ENCODE measurements around the gene CCDC43. TPM values are rescaled to one million over a fixed set of nuclear protein-coding genes. Genes with fewer than 3 reads are reported as not detected.

Gene CCDC43
- total RNA-seq, 1 experiment from 2014 or later = 33.0 TPM

GRCh38 chr17:44673893-44674292 lies 15.7 kb downstream of the CCDC43 start:
- intact Hi-C loops (cut with micrococcal nuclease) = no loop called here

GRCh38 chr17:44672479-44673093 lies 17.0 kb downstream of the CCDC43 start:
- H3K9me2 ChIP-seq (ENCODE audit: insufficient read depth) = no peaks in the 10 kb centered on the region
- H3K4me1 ChIP-seq (ENCODE audit: control insufficient read depth in 1 of 2, insufficient read depth in 2 of 2, low read length in 2 of 2) = peaks cover 0 to 5% of the 10 kb centered on the region in 2 experiments; a peak in 1 of 4 replicates
- no peaks in the 10 kb centered on the region for H3K27me3 ChIP-seq (ENCODE audit: insufficient read depth, low read length)
- H3K4me3 ChIP-seq (replicated peaks in 1 of 2; ENCODE audit: low read depth in 1 of 2, low read length in 2 of 2) = no peak overlapping the region
- ChIA-PET CTCF (interaction anchor here (1.5 kb wide), 1 partner anchor 18 kb away, joined by 6 read pairs; the partner anchor contains the start of gene CCDC43), RAD21 (ENCODE audit: low non-redundant PET in 1 of 2, low total read pairs in 2 of 2, uncharacterized antibody in 2 of 2, unreplicated experiment in 2 of 2) (interaction anchor here in 1 of 2 experiments (0.7 kb wide), 1 partner anchor 90 kb away, joined by 3 read pairs; no protein-coding TSS in a partner anchor), POLR2A (no interaction called here)
- TF ChIP-seq ELF1 (IDR thresholded peaks at IDR 0.05; ENCODE audit: borderline replicate concordance, low read depth) = no peak
- TF ChIP-seq RAD21 (IDR thresholded peaks at IDR 0.05; ENCODE audit: low read depth) = peak; percentile 66
- TF ChIP-seq CTCF (IDR thresholded peaks at IDR 0.05 in 2 of 3, conservative IDR thresholded peaks at IDR 0.05 in 1 of 3; ENCODE audit: borderline replicate concordance in 1 of 3, insufficient read depth in 1 of 3, low read depth in 2 of 3, low read length in 2 of 3) = peak; percentile 67 to 73 (median 69); a peak in 5 of 6 replicates
- TF ChIP-seq ATF3 (IDR thresholded peaks at IDR 0.05) = peak; percentile 39; the same call in 1 of the 2 replicates
- TF ChIP-seq SP1 (IDR thresholded peaks at IDR 0.05; ENCODE audit: low read depth) = no peak
- no peak for TF ChIP-seq FOSL1 (IDR thresholded peaks at IDR 0.05; ENCODE audit: low read depth)
- TF ChIP-seq POLR2AphosphoS5 (IDR thresholded peaks at IDR 0.05; ENCODE audit: low read depth, low read length) = no peak
- peak; percentile 33; the same call in 1 of the 2 replicates for TF ChIP-seq CEBPB (IDR thresholded peaks at IDR 0.05; ENCODE audit: low read depth)
- TF ChIP-seq MAX (IDR thresholded peaks at IDR 0.05) = no peak
- no peaks in the 10 kb centered on the region for H3K9me3 ChIP-seq (ENCODE audit: control insufficient read depth in 1 of 2, insufficient read depth in 1 of 2, low read depth in 1 of 2, low read length in 2 of 2)
- ATAC-seq (no peak), DNase-seq (ENCODE audit: low read depth, low spot score) (peak; percentile 18)
- intact Hi-C loops (cut with micrococcal nuclease) = loop anchor here (1.0 kb wide), 1 partner anchor 139 kb away; no protein-coding TSS in a partner anchor
- BruUV-seq (replicated peaks) = no TSS peak
- no peaks in the 10 kb centered on the region for H3K36me3 ChIP-seq (ENCODE audit: control insufficient read depth in 1 of 2, insufficient read depth in 2 of 2, low read length in 2 of 2)
- no peak overlapping the region for H3K27ac ChIP-seq (ENCODE audit: low read depth, low read length)
- H4K20me1 ChIP-seq (ENCODE audit: insufficient read depth) = no peaks in the 10 kb centered on the region
- no peak overlapping the region for H3K4me2 ChIP-seq (ENCODE audit: low read length)
- no peak overlapping the region for H2AFZ ChIP-seq (ENCODE audit: low read depth, low read length, poor library complexity, severe bottlenecking)
- no peak overlapping the region for H3K9ac ChIP-seq (ENCODE audit: low read length)
- no peaks in the 10 kb centered on the region for H3K79me2 ChIP-seq (ENCODE audit: insufficient read depth, low read length)

More at GRCh38 chr17:44673893-44674292, 15.7 kb downstream of the CCDC43 start:
- ChIA-PET POLR2A (no interaction called here), RAD21 (ENCODE audit: low non-redundant PET in 1 of 2, low total read pairs in 2 of 2, uncharacterized antibody in 2 of 2, unreplicated experiment in 2 of 2) (no interaction called here), CTCF (interaction anchor here (0.8 to 0.9 kb wide), 2 partner anchors 17 to 140 kb away, joined by 3 to 4 read pairs; no protein-coding TSS in a partner anchor)
- BruUV-seq (replicated peaks) = no TSS peak
- DNase-seq (ENCODE audit: low read depth, low spot score) = no peak
- Histone ChIP-seq H3K36me3 (ENCODE audit: control insufficient read depth in 1 of 2, insufficient read depth in 2 of 2, low read length in 2 of 2) (peaks cover 0 to 7% of the 10 kb centered on the region in 2 experiments; a peak in 2 of 4 replicates), H2AFZ (ENCODE audit: low read depth, low read length, poor library complexity, severe bottlenecking) (no peak overlapping the region), H3K9ac (ENCODE audit: low read length) (no peak overlapping the region), H3K9me3 (ENCODE audit: control insufficient read depth in 1 of 2, insufficient read depth in 1 of 2, low read depth in 1 of 2, low read length in 2 of 2) (no peaks in the 10 kb centered on the region), H4K20me1 (ENCODE audit: insufficient read depth) (no peaks in the 10 kb centered on the region), H3K27ac (ENCODE audit: low read depth, low read length) (no peak overlapping the region), H3K27me3 (ENCODE audit: insufficient read depth, low read length) (no peaks in the 10 kb centered on the region), H3K79me2 (ENCODE audit: insufficient read depth, low read length) (no peaks in the 10 kb centered on the region), H3K4me2 (ENCODE audit: low read length) (no peak overlapping the region), H3K9me2 (ENCODE audit: insufficient read depth) (no peaks in the 10 kb centered on the region), H3K4me3 (replicated peaks in 1 of 2; ENCODE audit: low read depth in 1 of 2, low read length in 2 of 2) (no peak overlapping the region), H3K4me1 (ENCODE audit: control insufficient read depth in 1 of 2, insufficient read depth in 2 of 2, low read length in 2 of 2) (peaks cover 0 to 7% of the 10 kb centered on the region in 2 experiments; a peak in 1 of 4 replicates)
- TF ChIP-seq EGR1 (IDR thresholded peaks at IDR 0.05; ENCODE audit: low read depth) (no peak), SRF (IDR thresholded peaks at IDR 0.05; ENCODE audit: low read depth) (no peak), JUND (IDR thresholded peaks at IDR 0.05) (no peak), CEBPB (IDR thresholded peaks at IDR 0.05; ENCODE audit: low read depth) (no peak), CBX3 (IDR thresholded peaks at IDR 0.05; ENCODE audit: low read depth) (no peak), FOSL1 (IDR thresholded peaks at IDR 0.05; ENCODE audit: low read depth) (no peak), ELF1 (IDR thresholded peaks at IDR 0.05; ENCODE audit: borderline replicate concordance, low read depth) (no peak), MAX (IDR thresholded peaks at IDR 0.05) (no peak)
- ATAC-seq = no peak

All from HCT116 (cell line).